GM23338 (cell line): ENCODE measurements around the gene IRF3. TPM values are rescaled to one million over a fixed set of nuclear protein-coding genes. Genes with fewer than 3 reads are reported as not detected.

ENCODE experiments used
- ATAC-seq: fragments of 200-7000 bp; cut with Tn5 transposase; 3 replicates; pipeline ENCODE4 v1.9.1; 2020
- DNase-seq: peaks from one replicate; pipeline ENCODE4 v3.0.0-alpha.2; 2015; ENCODE audit warnings: low spot score
- H2AFZ ChIP-seq: fragments of 200-600 bp; sonication (generic); 2 replicates; pipeline ENCODE4 v1.8.0; 2016; ENCODE audit warnings: antibody characterized with exemption, mild to moderate bottlenecking, moderate library complexity
- H3F3A ChIP-seq: fragments of 200-600 bp; sonication (generic); replicated peaks from 2 replicates; pipeline ENCODE4 v1.8.0; 2017; ENCODE audit warnings: antibody characterized with exemption, mixed run types, low read depth
- H3K27ac ChIP-seq: fragments of 200-600 bp; sonication (generic); 2 replicates; pipeline ENCODE4 v1.6.1; 2016; ENCODE audit warnings: low read depth
- H3K27me3 ChIP-seq: fragments of 200-600 bp; sonication (generic); 2 replicates; pipeline ENCODE4 v1.8.0; 2016; ENCODE audit warnings: mild to moderate bottlenecking, mixed run types, moderate library complexity; ENCODE audit not compliant: insufficient read depth
- H3K36me3 ChIP-seq: fragments of 200-600 bp; sonication (generic); 2 replicates; pipeline ENCODE4 v1.8.0; 2016; ENCODE audit warnings: mild to moderate bottlenecking; ENCODE audit not compliant: insufficient read depth
- H3K4me1 ChIP-seq: fragments of 200-600 bp; sonication (generic); 2 replicates; pipeline ENCODE4 v1.8.0; 2016; ENCODE audit warnings: mild to moderate bottlenecking, moderate library complexity; ENCODE audit not compliant: insufficient read depth
- H3K4me2 ChIP-seq: fragments of 200-600 bp; sonication (generic); 2 replicates; pipeline ENCODE4 v1.7.1; 2017; ENCODE audit warnings: mixed run types
- H3K4me3 ChIP-seq: fragments of 200-600 bp; sonication (generic); 2 replicates; pipeline ENCODE4 v1.6.1; 2016; ENCODE audit warnings: mixed run types
- H3K79me2 ChIP-seq: fragments of 200-600 bp; sonication (generic); replicated peaks from 2 replicates; pipeline ENCODE4 v1.8.0; 2017; ENCODE audit warnings: mild to moderate bottlenecking; ENCODE audit not compliant: insufficient read depth
- H3K9me2 ChIP-seq: fragments of 200-600 bp; sonication (generic); 2 replicates; pipeline ENCODE4 v1.8.0; 2017; ENCODE audit not compliant: insufficient read depth
- H4K20me1 ChIP-seq: fragments of 200-600 bp; sonication (generic); replicated peaks from 2 replicates; pipeline ENCODE4 v1.8.0; 2017; ENCODE audit warnings: mild to moderate bottlenecking; ENCODE audit not compliant: insufficient read depth
- H3K27ac Mint-ChIP-seq: 2 replicates; pipeline ENCODE4 v1.8.0; 2020; ENCODE audit warnings: inconsistent platforms, mild to moderate bottlenecking, moderate library complexity, mixed read lengths
- H3K27me3 Mint-ChIP-seq: 3 replicates; pipeline ENCODE4 v1.8.0; 2022; ENCODE audit warnings: low read depth, mild to moderate bottlenecking, moderate library complexity, mixed read lengths, inconsistent platforms; ENCODE audit not compliant: insufficient read depth, poor library complexity
- H3K36me3 Mint-ChIP-seq: 3 replicates; pipeline ENCODE4 v1.8.0; 2021; ENCODE audit warnings: low read depth, mild to moderate bottlenecking, inconsistent platforms, moderate library complexity, mixed read lengths
- H3K4me1 Mint-ChIP-seq: 3 replicates; pipeline ENCODE4 v1.8.0; 2020; ENCODE audit warnings: mild to moderate bottlenecking, inconsistent platforms, mixed read lengths
- H3K4me3 Mint-ChIP-seq: 3 replicates; pipeline ENCODE4 v1.8.0; 2021; ENCODE audit warnings: moderate library complexity, mild to moderate bottlenecking, inconsistent platforms, mixed read lengths
- H3K9me3 Mint-ChIP-seq: 3 replicates; pipeline ENCODE4 v1.8.0; 2020; ENCODE audit warnings: moderate library complexity, mild to moderate bottlenecking, inconsistent platforms, mixed read lengths
- CREB1 ChIP-seq: fragments of 250-450 bp; sonication (Bioruptor Pico); IDR thresholded peaks from 2 replicates; pipeline ENCODE4 v1.5.0; 2020; ENCODE audit warnings: low read depth, mild to moderate bottlenecking, moderate library complexity
- ETS1 ChIP-seq: IDR thresholded peaks from 2 replicates; pipeline ENCODE4 v1.6.1; 2016; ENCODE audit warnings: antibody characterized with exemption
- EZH2phosphoT487 ChIP-seq: fragments of 200-600 bp; sonication (generic); IDR thresholded peaks from one replicate; pipeline ENCODE4 v1.8.1; 2018; ENCODE audit warnings: antibody characterized with exemption; ENCODE audit not compliant: unreplicated experiment
- JUNB ChIP-seq: IDR thresholded peaks from one replicate; pipeline ENCODE4 v1.6.1; 2016; ENCODE audit warnings: antibody characterized with exemption; ENCODE audit not compliant: unreplicated experiment
- NANOG ChIP-seq: IDR thresholded peaks from 2 replicates; pipeline ENCODE4 v1.6.1; 2016; ENCODE audit warnings: antibody characterized with exemption, borderline replicate concordance
- POLR2AphosphoS5 ChIP-seq: IDR thresholded peaks from 2 replicates; pipeline ENCODE4 v1.6.1; 2016; ENCODE audit warnings: antibody characterized with exemption, low read depth
- polyA plus RNA-seq: library from polyadenylated mRNA; unstranded; fragments of >200 nt; fragmentation: Nextera tagmentation; extraction: Ambion mirVana; gene quantifications from 2 replicates; pipeline ENCODE4 v1.2.1, GENCODE V29; 2016
- total RNA-seq: library from RNA; depleted of rRNA; stranded (reverse); fragments of >200 nt; shearing (Covaris generic); gene quantifications from 2 replicates; pipeline ENCODE4 v1.2.3, GENCODE V29; 2014
- TF ChIP-seq, protein P1 (sequence below): fragments of 250-450 bp; sonication (Bioruptor Pico); IDR thresholded peaks from 2 replicates; pipeline ENCODE4 v1.5.0; 2020; ENCODE audit warnings: mild to moderate bottlenecking, moderate library complexity

Gene IRF3
- total and polyA plus RNA-seq, 2 experiments from 2014 or later, result 57.4 to 164 TPM

GRCh38 chr19:49686503-49687088 is 20.9 kb upstream of the IRF3 start (continued):
- no peak for TF ChIP-seq ETS1
- no peak for TF ChIP-seq JUNB
- TF ChIP-seq NANOG, result no peak

GRCh38 chr19:49685845-49686332 is 20.2 kb upstream of the IRF3 start:
- H3K27me3 Mint-ChIP-seq, result peaks cover 38% of the 10 kb centered on the region
- Histone ChIP-seq H4K20me1 (peaks cover 54% of the 10 kb centered on the region), H3K4me2 (no peak overlapping the region), H3F3A (peaks cover 74% of the 10 kb centered on the region), H3K9me2 (no peaks in the 10 kb centered on the region), H3K4me3 (no peak overlapping the region), H3K4me1 (peaks cover 23% of the 10 kb centered on the region), H3K36me3 (peaks cover 43% of the 10 kb centered on the region), H3K27ac (no peak overlapping the region), H2AFZ (no peak overlapping the region), H3K79me2 (peaks cover 35% of the 10 kb centered on the region), H3K27me3 (no peaks in the 10 kb centered on the region)
- no peak for TF ChIP-seq POLR2AphosphoS5
- TF ChIP-seq ETS1, result no peak
- TF ChIP-seq CREB1 (CRISPR knock-in tag), result no peak
- TF ChIP-seq EZH2phosphoT487, result no peak
- TF ChIP-seq, protein P1, sequence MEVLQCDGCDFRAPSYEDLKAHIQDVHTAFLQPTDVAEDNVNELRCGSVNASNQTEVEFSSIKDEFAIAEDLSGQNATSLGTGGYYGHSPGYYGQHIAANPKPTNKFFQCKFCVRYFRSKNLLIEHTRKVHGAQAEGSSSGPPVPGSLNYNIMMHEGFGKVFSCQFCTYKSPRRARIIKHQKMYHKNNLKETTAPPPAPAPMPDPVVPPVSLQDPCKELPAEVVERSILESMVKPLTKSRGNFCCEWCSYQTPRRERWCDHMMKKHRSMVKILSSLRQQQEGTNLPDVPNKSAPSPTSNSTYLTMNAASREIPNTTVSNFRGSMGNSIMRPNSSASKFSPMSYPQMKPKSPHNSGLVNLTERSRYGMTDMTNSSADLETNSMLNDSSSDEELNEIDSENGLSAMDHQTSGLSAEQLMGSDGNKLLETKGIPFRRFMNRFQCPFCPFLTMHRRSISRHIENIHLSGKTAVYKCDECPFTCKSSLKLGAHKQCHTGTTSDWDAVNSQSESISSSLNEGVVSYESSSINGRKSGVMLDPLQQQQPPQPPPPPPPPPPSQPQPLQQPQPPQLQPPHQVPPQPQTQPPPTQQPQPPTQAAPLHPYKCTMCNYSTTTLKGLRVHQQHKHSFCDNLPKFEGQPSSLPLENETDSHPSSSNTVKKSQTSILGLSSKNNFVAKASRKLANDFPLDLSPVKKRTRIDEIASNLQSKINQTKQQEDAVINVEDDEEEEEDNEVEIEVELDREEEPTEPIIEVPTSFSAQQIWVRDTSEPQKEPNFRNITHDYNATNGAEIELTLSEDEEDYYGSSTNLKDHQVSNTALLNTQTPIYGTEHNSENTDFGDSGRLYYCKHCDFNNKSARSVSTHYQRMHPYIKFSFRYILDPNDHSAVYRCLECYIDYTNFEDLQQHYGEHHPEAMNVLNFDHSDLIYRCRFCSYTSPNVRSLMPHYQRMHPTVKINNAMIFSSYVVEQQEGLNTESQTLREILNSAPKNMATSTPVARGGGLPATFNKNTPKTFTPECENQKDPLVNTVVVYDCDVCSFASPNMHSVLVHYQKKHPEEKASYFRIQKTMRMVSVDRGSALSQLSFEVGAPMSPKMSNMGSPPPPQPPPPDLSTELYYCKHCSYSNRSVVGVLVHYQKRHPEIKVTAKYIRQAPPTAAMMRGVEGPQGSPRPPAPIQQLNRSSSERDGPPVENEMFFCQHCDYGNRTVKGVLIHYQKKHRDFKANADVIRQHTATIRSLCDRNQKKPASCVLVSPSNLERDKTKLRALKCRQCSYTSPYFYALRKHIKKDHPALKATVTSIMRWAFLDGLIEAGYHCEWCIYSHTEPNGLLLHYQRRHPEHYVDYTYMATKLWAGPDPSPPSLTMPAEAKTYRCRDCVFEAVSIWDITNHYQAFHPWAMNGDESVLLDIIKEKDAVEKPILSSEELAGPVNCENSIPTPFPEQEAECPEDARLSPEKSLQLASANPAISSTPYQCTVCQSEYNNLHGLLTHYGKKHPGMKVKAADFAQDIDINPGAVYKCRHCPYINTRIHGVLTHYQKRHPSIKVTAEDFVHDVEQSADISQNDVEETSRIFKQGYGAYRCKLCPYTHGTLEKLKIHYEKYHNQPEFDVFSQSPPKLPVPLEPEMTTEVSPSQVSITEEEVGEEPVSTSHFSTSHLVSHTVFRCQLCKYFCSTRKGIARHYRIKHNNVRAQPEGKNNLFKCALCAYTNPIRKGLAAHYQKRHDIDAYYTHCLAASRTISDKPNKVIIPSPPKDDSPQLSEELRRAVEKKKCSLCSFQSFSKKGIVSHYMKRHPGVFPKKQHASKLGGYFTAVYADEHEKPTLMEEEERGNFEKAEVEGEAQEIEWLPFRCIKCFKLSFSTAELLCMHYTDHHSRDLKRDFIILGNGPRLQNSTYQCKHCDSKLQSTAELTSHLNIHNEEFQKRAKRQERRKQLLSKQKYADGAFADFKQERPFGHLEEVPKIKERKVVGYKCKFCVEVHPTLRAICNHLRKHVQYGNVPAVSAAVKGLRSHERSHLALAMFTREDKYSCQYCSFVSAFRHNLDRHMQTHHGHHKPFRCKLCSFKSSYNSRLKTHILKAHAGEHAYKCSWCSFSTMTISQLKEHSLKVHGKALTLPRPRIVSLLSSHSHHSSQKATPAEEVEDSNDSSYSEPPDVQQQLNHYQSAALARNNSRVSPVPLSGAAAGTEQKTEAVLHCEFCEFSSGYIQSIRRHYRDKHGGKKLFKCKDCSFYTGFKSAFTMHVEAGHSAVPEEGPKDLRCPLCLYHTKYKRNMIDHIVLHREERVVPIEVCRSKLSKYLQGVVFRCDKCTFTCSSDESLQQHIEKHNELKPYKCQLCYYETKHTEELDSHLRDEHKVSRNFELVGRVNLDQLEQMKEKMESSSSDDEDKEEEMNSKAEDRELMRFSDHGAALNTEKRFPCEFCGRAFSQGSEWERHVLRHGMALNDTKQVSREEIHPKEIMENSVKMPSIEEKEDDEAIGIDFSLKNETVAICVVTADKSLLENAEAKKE (CRISPR knock-in tag), result no peak
- no peak for ATAC-seq
- H3K27ac Mint-ChIP-seq, result peak overlapping the region; percentile 36; the same call in 1 of the 2 replicates
- H3K36me3 Mint-ChIP-seq, result peaks cover 69% of the 10 kb centered on the region
- peaks cover 49% of the 10 kb centered on the region for H3K4me1 Mint-ChIP-seq
- H3K9me3 Mint-ChIP-seq, result peaks cover 7% of the 10 kb centered on the region
- DNase-seq, result no peak
- H3K4me3 Mint-ChIP-seq, result no peak overlapping the region; the same call in 2 of the 3 replicates
